ENCODE results near the gene DCHS1.

DCHS1 gene

DNA sequence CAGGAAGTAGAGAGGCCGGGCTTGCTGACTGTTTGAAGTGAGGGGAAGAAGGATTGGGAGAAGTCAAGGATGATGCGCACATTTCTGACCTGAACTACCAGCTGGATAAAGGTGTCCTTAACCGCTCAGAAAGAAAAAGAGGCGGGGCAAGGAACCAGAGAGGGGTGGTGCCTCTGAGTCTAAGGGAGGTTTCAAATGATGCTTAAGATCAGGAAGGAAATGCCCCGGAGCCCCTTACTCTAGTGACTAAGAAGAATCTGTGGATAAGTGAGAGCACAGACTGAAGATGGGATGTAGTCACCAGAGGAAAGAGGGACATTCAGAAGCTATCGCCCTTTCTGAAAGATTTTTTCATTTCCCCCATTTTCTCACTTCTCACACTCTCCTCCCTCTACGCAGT lies 12.7 kb downstream of the DCHS1 start:
- DNase-seq: no peak

DNA sequence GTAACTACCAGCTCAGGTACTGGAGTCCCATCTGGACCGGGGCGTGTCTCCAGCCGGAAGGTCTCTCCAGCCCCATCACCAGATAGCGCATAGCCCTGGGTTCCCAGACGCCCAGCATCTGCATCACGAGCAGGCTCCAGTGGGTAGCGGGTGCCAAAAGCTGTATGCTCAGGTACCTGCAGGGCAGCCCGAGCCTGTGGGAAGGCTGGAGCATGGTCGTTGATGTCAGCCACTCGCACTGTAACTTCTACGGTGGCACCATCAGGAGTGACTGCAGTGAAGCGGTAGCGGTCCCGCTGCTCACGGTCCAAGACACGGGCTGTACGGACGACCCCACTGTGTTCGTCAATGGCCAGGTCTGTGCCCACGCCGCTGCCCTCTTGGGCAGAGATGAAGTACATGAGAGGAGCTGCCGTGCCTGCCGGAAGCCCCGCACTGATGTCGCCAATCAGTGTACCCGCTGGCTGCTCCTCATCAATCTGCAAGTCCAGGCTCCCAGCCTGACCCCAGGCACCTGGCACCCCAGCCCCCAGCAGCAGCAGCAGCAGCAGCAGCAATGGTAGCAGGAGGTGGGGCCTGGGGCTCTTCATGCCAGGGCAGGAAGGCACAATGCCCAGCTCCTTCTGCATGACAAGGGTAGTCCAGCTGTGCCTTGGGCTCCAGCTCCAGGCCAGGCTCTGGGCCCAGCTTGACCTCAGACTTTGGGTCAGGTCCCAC lies 14.5 kb downstream of the DCHS1 start:
- no peak for DNase-seq

- no peak for DNase-seq
Measured at GRCh38 chr11:6640036-6640984, 15.3 kb downstream of the DCHS1 start.

- DNase-seq: peak; percentile 11
Measured at GRCh38 chr11:6638429-6638828, 17.2 kb downstream of the DCHS1 start.

- DNase-seq: no peak
Measured at GRCh38 chr11:6637871-6638270, 17.7 kb downstream of the DCHS1 start.

GRCh38 chr11:6636480-6636879 lies 19.1 kb downstream of the DCHS1 start:
- DNase-seq: no peak

DNA sequence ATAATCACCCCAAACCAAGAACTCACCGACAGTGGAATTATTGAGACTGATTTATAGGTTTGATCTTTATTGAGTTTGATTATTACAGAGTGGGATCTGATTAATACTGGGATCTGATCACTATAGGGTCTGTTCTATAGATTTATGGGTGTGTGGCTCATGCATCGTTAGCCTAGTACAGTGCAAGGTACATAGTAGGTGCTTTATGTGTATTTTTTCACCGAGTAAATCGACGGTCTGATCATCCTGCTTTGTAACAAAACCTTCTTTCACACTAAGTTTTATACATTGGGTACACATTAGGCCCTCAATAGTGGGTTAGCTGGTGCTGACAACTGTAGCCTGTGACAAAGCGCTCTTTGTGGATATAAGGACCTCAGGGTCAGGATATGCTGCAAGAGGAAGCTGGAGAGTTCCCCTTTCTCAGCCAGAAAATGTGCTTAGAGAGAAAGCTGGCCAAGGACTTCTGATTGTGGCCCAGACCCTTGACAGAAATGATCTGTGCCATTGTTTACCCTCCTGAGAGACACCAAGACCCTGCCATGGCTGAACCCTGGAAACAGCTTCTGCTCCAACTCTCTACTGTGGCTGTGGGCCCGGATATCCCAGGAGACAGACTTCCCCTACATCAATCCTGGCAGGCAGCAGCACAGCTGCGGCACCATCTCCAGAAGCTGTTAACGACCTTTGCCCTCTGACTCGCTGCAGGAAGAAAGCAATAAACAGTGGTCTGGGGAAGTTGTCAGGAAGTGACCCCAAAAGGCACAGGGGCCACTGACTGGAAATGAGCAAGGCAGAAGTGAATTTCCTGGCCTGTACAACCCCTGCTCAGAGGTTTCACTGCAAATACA lies 20.3 kb downstream of the DCHS1 start:
- no peak for DNase-seq

DNA sequence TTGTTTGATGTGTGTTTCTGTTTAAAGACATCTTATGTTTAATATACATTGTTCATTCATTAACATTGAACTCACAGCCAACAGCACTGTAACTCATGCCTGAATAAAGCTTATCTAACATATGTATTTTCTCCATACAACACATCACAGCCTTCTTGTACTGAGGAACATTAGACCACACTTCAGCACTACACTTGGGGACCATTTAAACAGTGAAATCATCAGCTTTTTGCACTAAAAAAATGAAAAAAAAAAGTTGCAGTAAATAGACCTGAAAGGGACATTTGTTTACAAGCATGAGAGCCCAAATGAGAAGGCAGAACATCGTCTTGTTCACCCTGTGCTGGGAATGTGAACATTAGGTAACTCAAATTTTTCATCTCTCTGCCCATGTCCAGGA lies 21.1 kb downstream of the DCHS1 start:
- DNase-seq: no peak

DNA sequence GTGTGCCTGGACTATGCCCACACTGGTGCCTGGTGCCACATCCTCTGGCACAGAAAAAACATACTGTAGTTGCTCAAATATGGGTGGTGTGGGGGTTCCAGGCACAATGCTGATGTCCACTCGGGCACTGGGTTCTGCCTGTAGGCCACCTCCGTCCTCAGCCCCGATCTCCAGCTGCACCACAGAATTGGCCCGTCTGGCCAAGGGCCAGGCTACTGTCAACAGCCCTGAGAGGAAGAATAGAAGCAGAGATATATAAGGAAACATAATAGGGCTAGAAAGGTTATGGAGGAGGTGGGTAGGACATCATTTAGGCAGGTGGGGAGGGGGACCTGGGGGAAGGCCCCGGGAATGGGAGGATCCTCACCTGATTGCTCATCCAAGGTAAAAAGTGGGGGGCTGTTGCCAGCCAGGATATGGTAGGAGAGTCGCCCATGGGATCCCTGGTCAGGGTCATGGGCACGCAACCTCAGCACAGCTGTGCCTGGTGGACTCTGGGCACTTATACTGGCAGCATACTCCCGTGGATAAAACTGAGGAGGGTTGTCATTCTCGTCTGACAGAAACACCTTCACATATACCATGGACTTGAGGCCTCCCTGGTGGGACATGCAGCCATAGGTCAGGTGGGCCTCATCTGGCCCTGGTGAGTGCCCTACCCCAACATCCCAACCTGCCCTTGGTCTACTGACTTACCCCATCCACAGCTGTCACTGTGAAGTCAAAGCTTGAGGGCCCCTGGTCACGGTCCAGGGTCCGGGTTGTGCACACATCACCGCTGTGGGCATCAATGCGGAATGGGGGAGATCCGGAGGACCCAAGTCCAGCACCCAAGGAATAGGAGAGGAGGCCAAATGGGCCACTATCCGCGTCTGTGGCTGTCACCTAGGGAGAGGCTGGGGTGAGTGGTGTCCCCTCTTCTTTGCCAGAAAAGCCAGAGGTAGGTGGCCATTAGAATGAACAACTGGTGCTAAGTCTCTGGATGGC lies 21.9 kb downstream of the DCHS1 start:
- no peak for DNase-seq

GRCh38 chr11:6632116-6633073 lies 23.2 kb downstream of the DCHS1 start:
- no peak for DNase-seq

- DNase-seq: no peak
Measured at GRCh38 chr11:6631361-6631890, 24.2 kb downstream of the DCHS1 start.

- peak; percentile 56 for DNase-seq
Measured at GRCh38 chr11:6630632-6631291, 24.8 kb downstream of the DCHS1 start.

DNA sequence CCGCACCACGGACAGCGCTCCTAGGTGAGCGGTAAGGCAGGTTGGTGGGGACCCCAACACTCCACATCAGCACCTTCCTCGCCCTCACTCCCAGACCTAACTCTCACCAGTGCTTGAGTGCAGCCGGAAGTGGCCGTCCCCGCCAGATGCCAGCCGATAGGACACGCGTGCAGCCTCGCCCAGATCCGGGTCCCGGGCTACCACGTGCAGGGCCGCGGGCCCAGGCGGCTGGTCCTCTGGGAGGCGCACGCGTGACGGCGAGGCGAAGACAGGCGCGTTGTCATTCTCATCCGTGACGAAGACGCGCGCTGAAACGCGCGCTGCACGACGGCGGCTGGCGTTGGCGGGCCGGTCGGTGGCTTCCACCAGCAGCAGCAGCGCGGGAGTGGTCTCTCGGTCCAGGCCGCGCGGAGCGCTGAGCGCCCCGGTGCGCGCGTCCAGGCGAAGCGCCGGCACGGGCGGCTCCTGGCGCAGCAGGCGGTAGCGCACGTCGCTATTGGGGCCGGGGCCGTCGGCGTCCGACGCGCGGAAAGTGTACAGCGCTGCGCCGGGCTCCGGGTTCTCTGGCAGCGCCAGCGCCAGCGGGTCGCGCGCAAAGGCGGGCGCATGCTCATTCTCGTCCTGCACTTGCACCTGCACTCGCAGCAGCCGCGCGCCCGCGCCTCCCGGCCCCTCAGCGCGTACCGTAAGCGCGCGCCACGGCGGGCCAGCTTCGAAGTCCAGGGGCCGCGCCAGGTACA lies 25.5 kb downstream of the DCHS1 start:
- peak; percentile 56 for DNase-seq

DNA sequence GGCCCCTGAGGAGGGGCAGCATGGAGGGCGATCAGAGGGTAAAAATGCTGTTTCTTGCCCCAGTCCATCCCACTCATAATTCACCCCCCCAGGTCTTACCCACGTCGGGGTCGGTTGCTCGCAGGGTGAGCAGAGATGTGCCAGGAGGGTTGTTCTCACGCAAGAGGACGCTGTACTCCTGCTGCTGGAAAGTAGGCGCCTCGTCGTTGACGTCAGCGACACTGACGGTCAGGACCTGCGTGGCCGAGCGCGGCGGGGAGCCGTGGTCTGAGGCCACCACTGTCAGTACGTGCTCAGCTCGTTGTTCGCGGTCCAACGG lies 26.1 kb downstream of the DCHS1 start:
- no peak for DNase-seq

DNA sequence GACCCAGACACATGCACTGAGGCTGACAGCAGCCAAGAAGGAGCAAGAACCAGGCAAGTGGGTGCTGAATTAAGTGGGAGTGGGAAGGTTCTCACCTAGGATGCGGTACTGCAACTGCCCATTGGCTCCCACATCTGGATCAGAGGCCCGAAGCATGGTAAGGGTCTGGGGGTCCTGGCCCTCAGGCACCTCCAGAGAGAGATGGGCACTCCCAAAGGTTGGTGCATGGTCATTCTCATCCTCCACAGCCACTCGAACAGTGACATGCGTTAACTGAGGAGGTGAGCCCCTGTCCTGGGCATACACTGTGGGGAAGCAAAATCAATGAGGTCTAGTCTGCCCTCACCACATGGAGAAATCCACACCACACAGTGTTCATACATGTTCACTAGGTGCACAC lies 27.1 kb downstream of the DCHS1 start:
- no peak for DNase-seq

- DNase-seq: no peak
Measured at GRCh38 chr11:6627762-6628241, 27.8 kb downstream of the DCHS1 start.

- DNase-seq: no peak
Measured at GRCh38 chr11:6626971-6627761, 28.4 kb downstream of the DCHS1 start.

- DNase-seq: no peak
Measured at GRCh38 chr11:6625832-6626420, 29.7 kb downstream of the DCHS1 start.

All from NCI-H2029 (cell line).